Prostate gland (tissue), 2 donors: ENCODE measurements around the gene KHDC1L. TPM values are rescaled to one million over a fixed set of nuclear protein-coding genes. Genes with fewer than 3 reads are reported as not detected.
"Not testable (repeated sequence)": the region's sequence is repeated elsewhere in the genome, so short reads cannot be mapped to it uniquely, and the experiment has no call there.

Experiments used
- DNase-seq: peaks from one replicate; pipeline ENCODE4 v3.0.0-alpha.2; 2019; ENCODE audit warnings: low spot score
- H3K27ac ChIP-seq, 2 donors: fragments of 200-600 bp; sonication (generic); 2 replicates each; pipeline ENCODE4 v1.5.1; 2017 to 2019
- H3K27me3 ChIP-seq: fragments of 200-600 bp; sonication (generic); replicated peaks from 2 replicates; pipeline ENCODE4 v1.5.1; 2019; ENCODE audit not compliant: insufficient read depth
- H3K36me3 ChIP-seq, 2 donors: fragments of 200-600 bp; sonication (generic); 1 replicate in 1 of 2; 2 replicates in 1 of 2; pipeline versions ENCODE4 v1.5.1 to v1.8.1; 2017 to 2019
- H3K4me1 ChIP-seq: fragments of 200-600 bp; sonication (generic); replicated peaks from 2 replicates; pipeline ENCODE4 v1.5.1; 2019
- H3K4me3 ChIP-seq, 2 donors: fragments of 200-600 bp; sonication (generic); 2 replicates each; pipeline ENCODE4 v1.5.1; 2017 to 2019
- H3K9me3 ChIP-seq: fragments of 200-600 bp; sonication (generic); 2 replicates; pipeline ENCODE4 v1.5.1; 2017
- POLR2A ChIP-seq: fragments of 450-650 bp; IDR thresholded peaks from one replicate; pipeline ENCODE4 v1.6.1; 2016; ENCODE audit warnings: antibody characterized with exemption, mild to moderate bottlenecking
- POLR2AphosphoS5 ChIP-seq: sonication (generic); formaldehyde crosslinking; IDR thresholded peaks from one replicate; pipeline ENCODE4 v1.6.1; 2017; ENCODE audit warnings: antibody characterized with exemption
- WGBS: methylation state at CpG from one replicate; pipeline ENCODE4 v1.1.5; 2018; 5-methylcytosine and 5-hydroxymethylcytosine counted together
- intact Hi-C: fragments of 100-400 bp; cut with DNase I; formaldehyde crosslinking; loops from one replicate; pipeline ENCODE4 v1.14.2; 2022
- total RNA-seq, 2 donors: library from RNA; depleted of rRNA; stranded (reverse); fragments of >200 nt; gene quantifications; one replicate each; pipeline ENCODE4 v1.1.0, GENCODE V29; 2016
- TF ChIP-seq, protein P1 (sequence below), 4 experiments: fragments of 200-600 bp in 2 of 4; fragments of 450-650 bp in 2 of 4; sonication (generic) in 2 of 4; IDR thresholded peaks; 1 replicate in 3 of 4; 2 replicates in 1 of 4; pipeline ENCODE4 v1.5.1; 2016 to 2019; ENCODE audit warnings: antibody characterized with exemption in 4 of 4, mild to moderate bottlenecking in 2 of 4, moderate library complexity in 2 of 4

The KHDC1L gene
- total RNA-seq, 2 donors from 2014 or later, result 4.7 TPM; not detected in 1

DNA sequence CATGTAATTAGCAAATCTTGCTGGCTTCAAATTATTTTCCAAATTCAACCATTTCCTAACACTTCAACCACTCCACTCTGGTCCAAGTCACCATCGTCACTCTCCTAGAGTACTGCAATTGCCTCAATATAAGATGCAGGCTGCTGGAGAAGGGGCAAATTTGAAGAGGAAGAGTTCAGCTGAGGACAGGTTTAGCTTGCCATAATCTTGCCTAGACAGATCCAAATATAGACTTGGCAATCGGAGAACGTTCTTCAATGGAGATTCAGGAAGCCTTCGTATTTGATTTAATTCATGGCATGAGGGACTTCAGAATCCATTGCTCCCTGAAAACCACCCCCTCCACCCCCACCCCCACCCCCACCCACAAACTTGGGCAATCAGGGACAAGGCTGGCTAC lies 15.4 kb upstream of the KHDC1L start:
- Histone ChIP-seq H3K27me3 (no peaks in the 10 kb centered on the region), H3K36me3 (no peaks in the 10 kb centered on the region), H3K4me3 (no peak overlapping the region), H3K4me1 (no peaks in the 10 kb centered on the region), H3K9me3 (no peaks in the 10 kb centered on the region), H3K27ac (no peak overlapping the region)
- TF ChIP-seq, protein P1, sequence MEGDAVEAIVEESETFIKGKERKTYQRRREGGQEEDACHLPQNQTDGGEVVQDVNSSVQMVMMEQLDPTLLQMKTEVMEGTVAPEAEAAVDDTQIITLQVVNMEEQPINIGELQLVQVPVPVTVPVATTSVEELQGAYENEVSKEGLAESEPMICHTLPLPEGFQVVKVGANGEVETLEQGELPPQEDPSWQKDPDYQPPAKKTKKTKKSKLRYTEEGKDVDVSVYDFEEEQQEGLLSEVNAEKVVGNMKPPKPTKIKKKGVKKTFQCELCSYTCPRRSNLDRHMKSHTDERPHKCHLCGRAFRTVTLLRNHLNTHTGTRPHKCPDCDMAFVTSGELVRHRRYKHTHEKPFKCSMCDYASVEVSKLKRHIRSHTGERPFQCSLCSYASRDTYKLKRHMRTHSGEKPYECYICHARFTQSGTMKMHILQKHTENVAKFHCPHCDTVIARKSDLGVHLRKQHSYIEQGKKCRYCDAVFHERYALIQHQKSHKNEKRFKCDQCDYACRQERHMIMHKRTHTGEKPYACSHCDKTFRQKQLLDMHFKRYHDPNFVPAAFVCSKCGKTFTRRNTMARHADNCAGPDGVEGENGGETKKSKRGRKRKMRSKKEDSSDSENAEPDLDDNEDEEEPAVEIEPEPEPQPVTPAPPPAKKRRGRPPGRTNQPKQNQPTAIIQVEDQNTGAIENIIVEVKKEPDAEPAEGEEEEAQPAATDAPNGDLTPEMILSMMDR (IDR thresholded peaks at IDR 0.05), result no peak
- TF ChIP-seq POLR2AphosphoS5, result no peak
- no peak for TF ChIP-seq POLR2A
- intact Hi-C loops, result no loop called here
- DNase-seq, result no peak
- WGBS, result 49% methylated on average over 4 of the region's 4 CpGs

GRCh38 chr6:73236144-73236750 lies 11.0 kb upstream of the KHDC1L start:
- no peak for DNase-seq
- Histone ChIP-seq H3K4me1 (no peaks in the 10 kb centered on the region), H3K4me3 (no peak overlapping the region), H3K36me3 (no peaks in the 10 kb centered on the region), H3K27me3 (no peaks in the 10 kb centered on the region), H3K9me3 (no peaks in the 10 kb centered on the region), H3K27ac (no peak overlapping the region)
- intact Hi-C loops, result no loop called here
- 73% methylated on average over 5 of the region's 5 CpGs for WGBS
- TF ChIP-seq POLR2A (no peak), POLR2AphosphoS5 (no peak)
- TF ChIP-seq, protein P1 (IDR thresholded peaks at IDR 0.05), result no peak

- TF ChIP-seq POLR2AphosphoS5, result no peak
- DNase-seq, result no peak
- WGBS, result 91% methylated on average over 1 of the region's 1 CpG
Measured at GRCh38 chr6:73234733-73235132, 9.4 kb upstream of the KHDC1L start.

DNA sequence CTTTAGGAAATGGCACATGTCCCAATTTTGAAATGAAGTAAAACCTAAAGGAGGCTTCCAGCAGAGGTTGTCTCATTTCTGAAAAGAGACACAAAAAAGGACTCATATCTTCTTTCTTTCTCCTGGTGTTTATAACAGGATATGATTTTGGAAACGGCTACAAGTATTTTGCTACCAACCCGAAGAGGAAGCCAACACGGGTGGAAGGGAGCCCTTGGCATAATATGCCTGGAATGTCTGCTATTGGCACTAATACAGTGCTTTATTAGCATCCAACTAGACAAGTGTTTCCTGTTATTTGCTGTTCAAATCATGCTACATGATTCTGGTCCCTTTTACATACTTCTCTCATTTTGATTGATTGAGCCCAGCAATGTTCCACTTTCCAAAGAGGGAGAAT lies 8.7 kb upstream of the KHDC1L start:
- intact Hi-C loops, DNase-seq, H3K27ac ChIP-seq, H3K4me1 ChIP-seq, H3K9me3 ChIP-seq, H3K36me3 ChIP-seq, H3K27me3 ChIP-seq, H3K4me3 ChIP-seq: not testable (repeated sequence)
- 7% methylated on average over 3 of the region's 3 CpGs for WGBS

More at GRCh38 chr6:73234733-73235132, 9.4 kb upstream of the KHDC1L start:
- Histone ChIP-seq H3K4me1 (no peaks in the 10 kb centered on the region), H3K4me3 (no peak overlapping the region), H3K9me3 (no peaks in the 10 kb centered on the region), H3K27ac (no peak overlapping the region), H3K36me3 (no peaks in the 10 kb centered on the region), H3K27me3 (no peaks in the 10 kb centered on the region)
- intact Hi-C loops, result no loop called here

GRCh38 chr6:73233048-73233447 lies 7.8 kb upstream of the KHDC1L start:
- H3K9me3 ChIP-seq, result no peaks in the 10 kb centered on the region
- intact Hi-C loops, result no loop called here
- no peaks in the 10 kb centered on the region for H3K36me3 ChIP-seq
- H3K27ac ChIP-seq, result no peak overlapping the region
- no peaks in the 10 kb centered on the region for H3K4me1 ChIP-seq
- DNase-seq, result no peak
- TF ChIP-seq, protein P1 (IDR thresholded peaks at IDR 0.05), result no peak
- TF ChIP-seq POLR2A, result no peak
- TF ChIP-seq POLR2AphosphoS5, result no peak
- WGBS, result 95% methylated on average over 6 of the region's 6 CpGs
- H3K4me3 ChIP-seq, result no peak overlapping the region
- H3K27me3 ChIP-seq, result no peaks in the 10 kb centered on the region

DNA sequence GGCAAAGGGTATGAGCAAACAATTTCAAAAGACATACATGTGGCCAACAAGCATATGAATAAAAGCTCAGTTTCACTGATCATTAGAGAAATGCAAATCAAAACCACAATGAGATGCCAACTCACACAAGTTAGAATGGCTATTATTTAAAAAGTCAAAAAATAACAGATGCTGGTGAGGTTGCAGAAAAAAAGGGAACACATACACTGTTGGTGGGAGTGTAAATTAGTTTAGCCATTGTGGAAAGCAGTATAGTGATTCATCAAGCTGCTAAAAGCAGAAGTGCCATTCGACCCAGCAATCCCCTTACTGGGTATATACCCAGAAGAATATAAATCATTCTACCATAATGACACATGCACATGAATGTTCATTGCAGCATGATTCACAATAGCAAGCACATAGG lies 6.7 kb upstream of the KHDC1L start:
- intact Hi-C loops, result no loop called here
- Histone ChIP-seq H3K4me1 (no peaks in the 10 kb centered on the region), H3K36me3 (no peaks in the 10 kb centered on the region), H3K4me3 (no peak overlapping the region), H3K9me3 (no peaks in the 10 kb centered on the region), H3K27ac (no peak overlapping the region), H3K27me3 (no peaks in the 10 kb centered on the region)
- 54% methylated on average over 1 of the region's 1 CpG for WGBS
- DNase-seq, result no peak
- no peak for TF ChIP-seq POLR2AphosphoS5
- TF ChIP-seq POLR2A, result no peak
- TF ChIP-seq, protein P1 (IDR thresholded peaks at IDR 0.05), result no peak
